HEK293 (cell line): ENCODE results near the gene PIGN.

Experiments used
- CTCF ChIA-PET: fragments of 350-600 bp; formaldehyde crosslinking; extraction: SDS; loops from one replicate; lab custom pipeline; 2021; ENCODE audit warnings: antibody characterized with exemption; lab: Yijun Ruan, JAX
- POLR2A ChIA-PET: fragments of 300-600 bp; formaldehyde crosslinking; extraction: SDS; loops from one replicate; lab custom pipeline; 2020; ENCODE audit warnings: antibody characterized with exemption, inconsistent platforms; lab: Yijun Ruan, JAX
- H3K27ac ChIP-seq: fragments of 200-500 bp; sonication (Bioruptor generic); 2 replicates; pipeline ENCODE4 v1.5.1; 2014; ENCODE audit warnings: low read depth, low read length, control low read depth, inconsistent platforms; ENCODE audit errors: extremely low read depth
- H3K36me3 ChIP-seq, 2 experiments: fragments of 200-500 bp in 1 of 2; sonication (Bioruptor generic) in 1 of 2; 1 replicate in 1 of 2; 2 replicates in 1 of 2; pipeline ENCODE4 v1.5.1; 2014 to 2017; ENCODE audit warnings: inconsistent platforms in 2 of 2, low read length in 2 of 2; ENCODE audit not compliant: control insufficient read depth in 2 of 2, insufficient read depth in 1 of 2
- H3K4me1 ChIP-seq: fragments of 200-500 bp; sonication (Bioruptor generic); 2 replicates; pipeline ENCODE4 v1.5.1; 2014; ENCODE audit warnings: mild to moderate bottlenecking, low read length, inconsistent platforms; ENCODE audit not compliant: control insufficient read depth, insufficient read depth
- H3K4me3 ChIP-seq: 2 replicates; pipeline ENCODE4 v1.5.1; 2011; ENCODE audit warnings: low read depth, mild to moderate bottlenecking, control low read depth, low read length, moderate library complexity
- H3K9me3 ChIP-seq: fragments of 200-500 bp; sonication (Bioruptor generic); 2 replicates; pipeline ENCODE4 v1.5.1; 2014; ENCODE audit warnings: low read depth, low read length, inconsistent platforms; ENCODE audit not compliant: control insufficient read depth, insufficient read depth
- KLF7 ChIP-seq: fragments of 450-650 bp; formaldehyde crosslinking; IDR thresholded peaks from 2 replicates; pipeline ENCODE4 v1.5.1; 2016; ENCODE audit warnings: missing biosample characterization, missing genetic modification characterization, borderline replicate concordance
- MZF1 ChIP-seq: fragments of 450-650 bp; formaldehyde crosslinking; IDR thresholded peaks from 2 replicates; pipeline ENCODE4 v1.5.1; 2017; ENCODE audit warnings: missing biosample characterization, missing genetic modification characterization, borderline replicate concordance
- PRDM1 ChIP-seq: fragments of 450-650 bp; formaldehyde crosslinking; IDR thresholded peaks from 2 replicates; pipeline ENCODE4; 2016; ENCODE audit warnings: missing biosample characterization, missing genetic modification characterization
- RBAK ChIP-seq: fragments of 450-650 bp; formaldehyde crosslinking; IDR thresholded peaks from 2 replicates; pipeline ENCODE4 v1.5.1; 2016; ENCODE audit warnings: missing biosample characterization, missing genetic modification characterization
- YY1 ChIP-seq: fragments of 450-650 bp; formaldehyde crosslinking; IDR thresholded peaks from 2 replicates; pipeline ENCODE4 v1.5.1; 2018; ENCODE audit warnings: missing biosample characterization, missing genetic modification characterization
- YY2 ChIP-seq: fragments of 450-650 bp; formaldehyde crosslinking; IDR thresholded peaks from 2 replicates; pipeline ENCODE4 v1.5.1; 2016; ENCODE audit warnings: missing biosample characterization, missing genetic modification characterization
- ZBTB10 ChIP-seq: fragments of 450-650 bp; formaldehyde crosslinking; IDR thresholded peaks from 2 replicates; pipeline ENCODE4 v1.5.1; 2016; ENCODE audit warnings: missing biosample characterization, missing genetic modification characterization
- ZBTB49 ChIP-seq: fragments of 450-650 bp; formaldehyde crosslinking; IDR thresholded peaks from 2 replicates; pipeline ENCODE4 v1.5.1; 2016; ENCODE audit warnings: missing biosample characterization, missing genetic modification characterization, low read depth
- ZBTB6 ChIP-seq: fragments of 450-650 bp; formaldehyde crosslinking; IDR thresholded peaks from 2 replicates; pipeline ENCODE4 v1.5.1; 2017; ENCODE audit warnings: missing biosample characterization, missing genetic modification characterization
- ZEB2 ChIP-seq: fragments of 450-650 bp; formaldehyde crosslinking; IDR thresholded peaks from 2 replicates; pipeline ENCODE4 v1.5.1; 2016; ENCODE audit warnings: missing biosample characterization, missing genetic modification characterization
- ZNF157 ChIP-seq: fragments of 450-650 bp; formaldehyde crosslinking; IDR thresholded peaks from 2 replicates; pipeline ENCODE4 v1.5.1; 2016; ENCODE audit warnings: missing biosample characterization, missing genetic modification characterization
- ZNF2 ChIP-seq: fragments of 450-650 bp; formaldehyde crosslinking; IDR thresholded peaks from 2 replicates; pipeline ENCODE4 v1.5.1; 2016; ENCODE audit warnings: missing biosample characterization, missing genetic modification characterization
- ZNF37A ChIP-seq: fragments of 450-650 bp; IDR thresholded peaks from 2 replicates; pipeline ENCODE4 v1.5.1; 2018; ENCODE audit warnings: missing biosample characterization, missing genetic modification characterization
- ZNF518A ChIP-seq: fragments of 450-650 bp; formaldehyde crosslinking; conservative IDR thresholded peaks from 2 replicates; pipeline ENCODE4 v1.5.1; 2016; ENCODE audit warnings: low read depth, missing biosample characterization, missing genetic modification characterization
- ZNF600 ChIP-seq: fragments of 450-650 bp; formaldehyde crosslinking; IDR thresholded peaks from 2 replicates; pipeline ENCODE4 v1.5.1; 2016; ENCODE audit warnings: missing biosample characterization, missing genetic modification characterization
- ZNF785 ChIP-seq: fragments of 450-650 bp; formaldehyde crosslinking; IDR thresholded peaks from 2 replicates; pipeline ENCODE4 v1.5.1; 2016; ENCODE audit warnings: missing biosample characterization, missing genetic modification characterization
- ZNF837 ChIP-seq: fragments of 450-650 bp; formaldehyde crosslinking; IDR thresholded peaks from 2 replicates; pipeline ENCODE4 v1.5.1; 2016; ENCODE audit warnings: missing biosample characterization, missing genetic modification characterization
- ZXDB ChIP-seq: fragments of 450-650 bp; formaldehyde crosslinking; IDR thresholded peaks from 2 replicates; pipeline ENCODE4 v1.5.1; 2016; ENCODE audit warnings: missing biosample characterization, missing genetic modification characterization

Gene PIGN

GRCh38 chr18:62101321-62101721 is 85.5 kb downstream of the PIGN start:
- ChIA-PET POLR2A (no interaction called here), CTCF (no interaction called here)
- H3K27ac ChIP-seq: no peak overlapping the region
- peaks cover 5 to 9% of the 10 kb centered on the region in 2 experiments; a peak in 2 of 3 replicates for H3K36me3 ChIP-seq
- H3K9me3 ChIP-seq: no peaks in the 10 kb centered on the region
- no peaks in the 10 kb centered on the region for H3K4me1 ChIP-seq
- H3K4me3 ChIP-seq: no peak overlapping the region
- TF ChIP-seq ZNF518A (tag by site-specific recombination) (no peak), YY1 (tag by site-specific recombination) (no peak), YY2 (tag by site-specific recombination) (no peak), ZXDB (tag by site-specific recombination) (no peak), ZNF157 (tag by site-specific recombination) (no peak), ZEB2 (tag by site-specific recombination) (no peak), ZBTB49 (no peak), ZBTB6 (tag by site-specific recombination) (no peak), RBAK (tag by site-specific recombination) (no peak), KLF7 (tag by site-specific recombination) (no peak), ZNF600 (tag by site-specific recombination) (no peak), ZNF2 (tag by site-specific recombination) (no peak), MZF1 (tag by site-specific recombination) (no peak), ZNF37A (tag by site-specific recombination) (no peak), ZNF785 (tag by site-specific recombination) (no peak), ZBTB10 (no peak), PRDM1 (tag by site-specific recombination) (no peak), ZNF837 (tag by site-specific recombination) (no peak)
